ENCODE measurements around the gene PCDH7.

PCDH7 gene, protein sequence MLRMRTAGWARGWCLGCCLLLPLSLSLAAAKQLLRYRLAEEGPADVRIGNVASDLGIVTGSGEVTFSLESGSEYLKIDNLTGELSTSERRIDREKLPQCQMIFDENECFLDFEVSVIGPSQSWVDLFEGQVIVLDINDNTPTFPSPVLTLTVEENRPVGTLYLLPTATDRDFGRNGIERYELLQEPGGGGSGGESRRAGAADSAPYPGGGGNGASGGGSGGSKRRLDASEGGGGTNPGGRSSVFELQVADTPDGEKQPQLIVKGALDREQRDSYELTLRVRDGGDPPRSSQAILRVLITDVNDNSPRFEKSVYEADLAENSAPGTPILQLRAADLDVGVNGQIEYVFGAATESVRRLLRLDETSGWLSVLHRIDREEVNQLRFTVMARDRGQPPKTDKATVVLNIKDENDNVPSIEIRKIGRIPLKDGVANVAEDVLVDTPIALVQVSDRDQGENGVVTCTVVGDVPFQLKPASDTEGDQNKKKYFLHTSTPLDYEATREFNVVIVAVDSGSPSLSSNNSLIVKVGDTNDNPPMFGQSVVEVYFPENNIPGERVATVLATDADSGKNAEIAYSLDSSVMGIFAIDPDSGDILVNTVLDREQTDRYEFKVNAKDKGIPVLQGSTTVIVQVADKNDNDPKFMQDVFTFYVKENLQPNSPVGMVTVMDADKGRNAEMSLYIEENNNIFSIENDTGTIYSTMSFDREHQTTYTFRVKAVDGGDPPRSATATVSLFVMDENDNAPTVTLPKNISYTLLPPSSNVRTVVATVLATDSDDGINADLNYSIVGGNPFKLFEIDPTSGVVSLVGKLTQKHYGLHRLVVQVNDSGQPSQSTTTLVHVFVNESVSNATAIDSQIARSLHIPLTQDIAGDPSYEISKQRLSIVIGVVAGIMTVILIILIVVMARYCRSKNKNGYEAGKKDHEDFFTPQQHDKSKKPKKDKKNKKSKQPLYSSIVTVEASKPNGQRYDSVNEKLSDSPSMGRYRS (N-terminal part only)

DNA sequence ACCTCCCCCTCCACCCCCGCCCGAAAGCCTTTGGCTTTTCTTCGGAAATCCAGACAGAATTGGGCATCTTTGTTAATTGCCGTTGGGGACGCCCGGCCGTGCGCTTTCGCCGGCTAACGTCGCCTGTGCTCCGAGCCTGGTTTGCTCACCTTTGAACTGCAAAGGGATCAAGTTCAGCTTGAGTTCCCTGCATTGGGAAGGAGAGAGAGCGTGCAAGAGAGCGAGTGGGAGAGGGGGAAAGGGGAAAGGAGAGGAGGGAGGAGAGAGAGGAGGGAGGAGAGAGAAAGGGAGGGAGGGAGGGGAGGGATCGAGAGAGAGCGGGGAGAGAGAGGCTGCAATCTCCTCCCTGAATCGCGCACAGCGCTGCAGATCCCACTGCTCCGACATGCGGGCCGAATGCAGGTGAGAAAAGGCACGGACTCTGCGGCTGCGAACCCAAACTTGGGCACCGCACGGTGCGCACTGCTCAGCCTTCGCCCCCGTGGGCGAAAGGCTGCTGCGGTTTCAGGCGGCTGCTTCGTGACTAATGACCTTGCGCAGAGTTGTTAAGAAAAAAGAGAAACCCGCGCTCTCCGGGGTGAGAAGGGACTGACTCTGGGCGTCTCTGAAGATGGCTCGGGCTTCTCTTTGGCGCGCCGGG, at the start of gene PCDH7:
Gene PCDH7, plus strand, starts transcription at position 349 of the 640 bp plus-strand sequence. CDS start 1,054 bp downstream, outside the sequence.
- H3K4me3 ChIP-seq (ENCODE audit: low read depth, low read length): peak within 1 kb of the TSS; percentile 72

DNA sequence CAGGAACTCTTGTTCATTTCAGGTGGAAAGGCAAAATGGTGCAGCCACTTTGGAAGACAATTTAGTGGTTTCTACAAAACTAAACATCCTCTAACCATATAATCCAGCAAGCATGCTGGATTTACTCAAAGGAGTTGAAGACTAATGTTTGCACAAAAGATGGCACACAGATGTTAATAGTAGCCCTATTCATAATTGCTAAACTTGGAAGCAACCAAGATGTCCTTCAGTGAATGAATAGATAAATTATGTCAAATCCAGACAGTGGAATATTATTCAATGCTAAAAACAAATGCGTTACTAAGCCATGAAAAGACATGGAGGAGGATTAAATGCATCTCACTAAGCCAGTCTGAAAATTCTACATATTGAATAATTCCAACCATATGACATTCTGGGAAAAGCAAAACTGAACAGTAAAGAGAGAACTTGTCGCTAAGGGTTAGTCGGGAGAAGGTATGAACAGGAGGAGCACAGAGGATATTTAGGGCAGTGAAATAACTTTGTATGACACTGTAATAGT, 48.2 kb upstream of the PCDH7 start:
- no peak overlapping the region for H3K4me3 ChIP-seq (ENCODE audit: low read depth, low read length)
- no peak for DNase-seq (ENCODE audit: low read depth)

More for the DNA sequence above, at the start of gene PCDH7:
- DNase-seq (ENCODE audit: low read depth): no peak

DNA sequence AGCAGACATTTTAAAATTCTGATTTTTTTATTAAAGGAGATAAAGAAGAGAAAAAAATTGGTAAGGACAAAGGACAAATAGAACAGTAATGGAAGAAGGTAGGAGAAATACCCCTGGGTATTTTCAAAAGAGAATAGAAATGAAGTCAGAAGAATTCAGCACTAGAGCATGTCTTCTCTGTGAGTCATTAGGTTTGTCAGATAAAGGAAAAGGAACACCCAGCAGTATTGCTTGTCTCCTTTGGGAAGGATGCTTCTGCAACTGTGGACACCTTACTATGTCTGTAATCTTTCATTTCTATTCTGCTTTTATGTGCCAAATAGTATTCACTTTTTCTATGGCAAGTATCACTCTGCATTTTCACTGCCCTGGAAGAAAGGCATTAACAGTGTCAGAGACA, 24.0 kb upstream of the PCDH7 start:
- no peak overlapping the region for H3K4me3 ChIP-seq (ENCODE audit: low read depth, low read length)
- DNase-seq (ENCODE audit: low read depth): no peak

DNA sequence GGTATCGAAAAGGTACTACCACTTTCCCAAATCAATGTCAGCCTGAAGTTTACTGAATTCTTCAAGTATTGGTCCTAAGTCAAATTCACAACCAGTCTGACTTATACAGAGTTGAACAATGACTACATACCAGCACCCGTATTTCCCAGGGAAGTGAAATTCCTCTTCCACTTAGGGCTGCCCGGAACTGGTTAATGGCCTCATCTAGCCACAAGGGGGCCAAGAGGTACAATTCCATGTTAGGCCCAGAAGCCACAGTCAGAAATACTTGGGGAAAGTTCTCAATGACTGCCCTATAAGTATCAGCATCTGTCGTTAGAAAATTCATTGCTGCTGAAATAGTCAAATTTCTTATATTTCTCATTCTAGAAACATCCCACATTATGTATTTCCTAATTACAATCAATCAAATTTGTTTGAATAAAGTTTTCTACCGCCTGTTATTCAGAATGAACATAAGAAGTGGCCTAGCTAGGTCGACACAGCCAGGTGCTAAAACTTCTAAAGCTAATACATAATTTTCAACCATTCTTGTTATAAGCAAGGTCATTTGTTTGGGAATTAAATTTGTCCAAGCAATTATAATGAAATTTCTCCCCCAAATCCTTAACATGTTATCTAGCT, 5.6 kb upstream of the PCDH7 start:
- H3K4me3 ChIP-seq (ENCODE audit: low read depth, low read length): no peak overlapping the region
- DNase-seq (ENCODE audit: low read depth): no peak

DNA sequence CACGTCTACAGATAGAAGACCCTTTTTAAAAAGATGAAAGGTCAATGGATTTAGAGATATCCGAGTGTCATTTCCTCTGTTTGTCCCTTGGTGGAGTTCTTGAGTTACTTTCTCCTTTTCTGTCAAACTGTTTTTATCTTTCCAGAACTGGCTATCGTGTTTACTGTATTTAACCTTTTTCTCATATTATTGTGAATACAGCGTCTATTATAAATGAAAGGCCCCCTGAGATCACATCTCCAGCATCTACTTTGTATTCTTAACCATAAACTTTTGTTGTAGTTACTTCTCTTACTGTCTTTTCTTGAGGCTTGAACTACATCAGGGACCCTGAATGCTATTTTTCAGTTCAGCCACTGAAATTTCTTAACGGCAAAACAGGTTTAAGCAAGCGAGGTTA, 4.0 kb upstream of the PCDH7 start:
- H3K4me3 ChIP-seq (ENCODE audit: low read depth, low read length): peak overlapping the region; percentile 72
- no peak for DNase-seq (ENCODE audit: low read depth)

DNA sequence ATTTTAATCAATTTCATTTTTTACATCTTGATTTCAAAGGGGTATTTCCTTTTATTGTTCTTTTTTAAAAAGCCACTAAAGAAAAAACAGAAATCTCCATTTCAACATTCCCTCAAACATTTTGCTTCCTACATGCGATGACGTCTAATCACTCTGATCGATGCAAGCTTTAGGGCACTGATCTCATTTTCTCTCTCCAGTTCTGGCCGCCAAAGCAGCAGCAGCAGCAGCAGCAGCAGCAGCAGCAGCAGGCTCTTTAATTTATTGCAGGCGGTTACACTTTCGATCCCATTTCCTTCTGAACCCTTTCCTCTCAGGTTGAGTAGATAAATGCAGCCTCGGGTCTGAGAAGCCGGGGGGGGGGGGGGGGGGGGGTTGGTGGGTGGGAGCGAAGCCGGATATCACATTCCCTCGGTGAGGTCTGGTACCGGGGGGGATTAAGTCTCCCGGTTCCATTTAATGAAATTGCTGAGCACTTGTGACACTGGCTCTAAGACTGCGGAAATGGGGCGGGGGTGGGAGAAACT, 3.4 kb upstream of the PCDH7 start:
- no peak for DNase-seq (ENCODE audit: low read depth)
- peak overlapping the region; percentile 72 for H3K4me3 ChIP-seq (ENCODE audit: low read depth, low read length)

DNA sequence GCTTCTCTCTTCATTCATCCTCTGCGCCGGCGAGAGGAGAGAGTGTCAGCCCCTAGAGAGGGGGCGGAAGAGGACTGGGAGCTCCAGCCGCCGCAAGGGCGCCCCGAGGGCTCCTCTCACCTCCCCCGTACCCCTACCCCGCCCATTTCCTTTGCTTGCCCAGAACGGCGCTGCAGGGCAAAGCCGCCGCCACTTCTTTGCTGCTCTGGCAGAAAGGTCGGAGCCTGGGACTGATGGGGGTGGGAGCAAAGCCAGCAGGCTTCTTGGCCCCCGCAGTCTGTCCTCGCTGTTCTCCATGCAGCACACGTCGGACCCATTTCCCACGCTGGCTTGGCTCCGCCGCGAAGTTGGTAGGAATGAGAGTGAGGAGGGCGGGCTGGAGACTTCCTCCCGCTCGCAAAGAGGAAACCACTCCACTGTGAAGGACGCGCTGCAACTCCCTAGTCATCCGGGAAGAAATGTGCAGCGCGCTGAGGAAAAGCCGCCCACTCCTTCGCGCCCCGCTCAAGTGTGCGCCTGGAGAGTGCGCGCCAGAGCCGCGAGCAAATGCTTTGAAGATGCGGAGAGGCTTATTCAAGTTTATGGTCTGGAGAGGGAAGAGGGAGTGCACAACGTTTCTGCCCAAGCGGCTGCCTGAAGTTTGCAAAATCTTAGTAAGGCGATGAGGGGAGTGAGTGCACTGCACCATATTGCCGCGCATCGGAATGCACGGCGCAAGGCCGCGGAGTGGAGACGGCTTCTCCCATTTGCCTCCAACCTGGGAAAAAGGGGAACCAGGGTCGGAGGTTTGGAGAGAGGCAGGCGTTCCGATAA, 2.8 kb upstream of the PCDH7 start:
- peak; percentile 56 for DNase-seq (ENCODE audit: low read depth)
- peak overlapping the region; percentile 72 for H3K4me3 ChIP-seq (ENCODE audit: low read depth, low read length)

DNA sequence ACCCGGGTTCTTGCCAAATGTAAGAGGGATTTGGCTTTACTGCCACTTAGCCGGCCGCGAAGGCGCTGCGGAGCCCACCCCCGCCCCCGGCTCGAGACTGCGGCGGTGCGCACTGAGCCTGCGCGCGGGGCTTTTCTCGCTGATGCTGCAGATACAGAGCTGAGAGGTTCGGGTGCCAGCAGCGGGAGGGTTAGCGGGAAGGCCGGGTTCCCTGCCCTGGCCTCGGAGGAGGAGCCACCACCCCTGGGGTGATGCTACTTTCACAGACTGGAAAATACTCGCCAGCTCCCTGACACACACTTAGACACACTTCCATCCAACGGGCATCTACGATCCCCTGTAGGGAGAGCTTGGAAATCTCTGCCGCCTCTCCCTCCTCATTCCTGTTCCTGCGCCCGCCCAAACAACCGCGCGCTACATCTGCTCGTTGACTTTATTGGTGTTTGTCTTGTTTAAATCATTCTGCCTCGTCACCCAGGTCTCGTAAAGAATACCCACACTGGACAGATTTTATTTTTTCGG, 2.1 kb upstream of the PCDH7 start:
- H3K4me3 ChIP-seq (ENCODE audit: low read depth, low read length): peak overlapping the region; percentile 72
- DNase-seq (ENCODE audit: low read depth): no peak

DNA sequence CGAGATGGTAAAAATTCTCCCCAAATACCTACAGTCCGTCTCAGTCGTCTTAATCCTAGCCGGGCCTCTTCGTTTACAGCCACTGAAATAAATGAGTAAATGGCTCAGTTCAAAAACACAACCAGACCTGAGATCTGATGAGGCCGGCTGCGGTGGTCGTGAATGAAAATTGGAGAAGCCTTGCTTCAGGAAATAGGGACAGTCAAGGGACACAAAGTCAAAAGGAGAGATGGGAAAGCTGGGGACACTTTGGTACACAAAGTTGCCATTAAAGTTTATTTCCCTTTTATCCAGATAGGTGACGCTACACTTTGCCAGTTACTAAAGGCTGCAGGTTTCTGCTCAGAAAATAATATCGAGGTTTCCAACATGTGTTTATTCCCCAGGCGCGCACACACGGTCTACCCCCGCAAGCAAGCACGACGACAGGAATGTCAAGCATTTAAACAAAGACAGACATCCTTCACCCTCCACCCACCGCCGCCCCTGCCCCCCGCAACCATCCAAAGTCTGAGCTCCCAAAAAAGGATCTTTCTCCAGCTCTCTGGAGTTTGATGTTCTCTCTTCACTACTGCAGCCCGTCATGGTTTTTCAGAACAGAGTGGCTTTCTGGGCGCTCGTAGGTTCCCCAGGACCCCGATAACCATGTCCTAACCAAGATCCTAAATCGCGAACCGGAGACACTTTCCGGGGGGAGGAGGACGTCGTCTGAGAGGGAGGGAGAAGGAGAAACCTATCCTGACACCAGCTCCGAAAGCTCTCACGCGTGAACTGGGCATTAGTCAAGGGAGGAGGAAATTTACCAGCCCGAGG, 1.3 kb upstream of the PCDH7 start:
- peak overlapping the region; percentile 72 for H3K4me3 ChIP-seq (ENCODE audit: low read depth, low read length)
- no peak for DNase-seq (ENCODE audit: low read depth)

DNA sequence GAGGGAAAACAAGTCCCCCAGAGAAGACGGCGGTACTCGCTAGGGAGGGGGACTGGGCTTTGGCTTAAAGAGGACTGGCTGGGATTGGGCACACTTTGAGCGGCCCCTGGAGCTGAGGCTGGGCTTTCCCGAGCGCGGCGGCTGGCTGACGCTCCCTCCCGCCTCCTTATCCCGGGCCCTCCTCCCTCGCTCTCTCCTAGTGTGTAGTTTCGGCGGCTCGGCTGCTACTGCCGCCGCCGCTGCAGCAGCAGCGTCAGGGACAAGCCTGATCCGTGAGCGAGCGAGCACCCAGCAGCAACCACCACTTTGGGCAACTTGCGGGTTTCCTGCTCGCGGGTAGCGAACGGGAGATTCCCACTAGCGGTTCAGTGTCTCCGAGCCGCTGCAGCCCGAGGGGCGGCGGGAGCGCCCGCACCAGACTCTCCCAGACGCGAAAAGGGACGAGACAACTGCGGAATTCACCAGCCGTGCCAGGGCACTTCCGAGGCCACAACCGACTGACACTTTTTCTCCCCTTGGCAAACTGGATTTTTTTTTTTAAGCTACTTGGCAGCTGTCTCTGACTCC, 632 bp upstream of the PCDH7 start:
- DNase-seq (ENCODE audit: low read depth): no peak
- peak overlapping the region; percentile 72 for H3K4me3 ChIP-seq (ENCODE audit: low read depth, low read length)

DNA sequence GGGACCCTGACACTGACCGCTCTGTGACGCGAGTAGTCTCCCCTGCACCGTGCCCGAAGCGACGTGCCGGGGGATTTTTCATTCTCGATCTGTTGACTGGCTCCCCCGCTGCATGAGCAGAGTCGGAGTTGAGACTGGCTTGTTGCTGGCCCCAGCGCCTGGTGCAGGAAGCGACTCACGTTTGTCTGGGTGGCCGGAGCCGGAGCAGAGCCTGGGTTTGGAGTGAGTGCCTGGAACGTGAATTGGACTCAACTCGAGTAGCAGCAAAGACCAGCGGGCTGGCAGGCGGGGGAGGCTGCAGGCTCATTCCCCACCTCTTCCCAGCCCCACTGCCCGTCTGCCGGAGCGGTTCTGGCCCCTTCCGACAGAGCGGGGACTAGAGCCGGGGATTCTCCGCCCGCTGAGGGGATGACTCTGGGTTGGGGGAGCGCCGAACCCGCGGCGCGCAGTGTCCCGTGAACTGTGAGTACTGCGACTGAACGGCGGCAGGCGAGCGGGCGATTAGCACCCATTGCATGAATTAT, 554 bp downstream of the PCDH7 start:
- H3K4me3 ChIP-seq (ENCODE audit: low read depth, low read length): peak overlapping the region; percentile 72
- no peak for DNase-seq (ENCODE audit: low read depth)

DNA sequence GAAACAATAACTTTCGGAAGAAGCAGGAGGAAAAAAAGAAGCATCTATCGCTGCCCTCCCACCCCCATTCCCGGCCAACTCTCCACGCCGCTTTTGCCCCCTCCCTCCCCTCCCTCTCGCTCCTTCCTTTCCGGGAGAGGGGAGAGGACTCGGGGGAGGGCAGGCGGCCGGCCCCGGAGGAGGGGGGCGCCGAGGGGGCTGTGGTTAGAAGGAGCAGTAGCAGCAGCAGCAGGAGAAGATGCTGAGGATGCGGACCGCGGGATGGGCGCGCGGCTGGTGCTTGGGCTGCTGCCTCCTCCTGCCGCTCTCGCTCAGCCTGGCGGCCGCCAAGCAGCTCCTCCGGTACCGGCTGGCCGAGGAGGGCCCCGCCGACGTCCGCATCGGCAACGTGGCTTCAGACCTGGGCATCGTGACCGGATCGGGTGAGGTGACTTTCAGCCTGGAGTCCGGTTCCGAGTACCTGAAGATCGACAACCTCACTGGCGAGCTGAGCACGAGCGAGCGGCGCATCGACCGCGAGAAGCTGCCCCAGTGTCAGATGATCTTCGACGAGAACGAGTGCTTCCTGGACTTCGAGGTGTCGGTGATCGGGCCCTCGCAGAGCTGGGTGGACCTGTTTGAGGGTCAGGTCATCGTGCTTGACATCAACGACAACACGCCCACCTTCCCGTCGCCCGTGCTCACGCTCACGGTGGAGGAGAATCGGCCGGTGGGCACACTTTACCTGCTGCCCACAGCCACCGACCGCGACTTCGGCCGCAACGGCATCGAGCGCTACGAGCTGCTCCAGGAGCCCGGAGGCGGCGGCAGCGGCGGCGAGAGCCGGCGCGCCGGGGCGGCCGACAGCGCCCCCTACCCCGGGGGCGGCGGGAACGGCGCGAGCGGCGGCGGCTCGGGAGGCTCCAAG, 1.3 kb downstream of the PCDH7 start:
- peak overlapping the region; percentile 72 for H3K4me3 ChIP-seq (ENCODE audit: low read depth, low read length)
- no peak for DNase-seq (ENCODE audit: low read depth)

DNA sequence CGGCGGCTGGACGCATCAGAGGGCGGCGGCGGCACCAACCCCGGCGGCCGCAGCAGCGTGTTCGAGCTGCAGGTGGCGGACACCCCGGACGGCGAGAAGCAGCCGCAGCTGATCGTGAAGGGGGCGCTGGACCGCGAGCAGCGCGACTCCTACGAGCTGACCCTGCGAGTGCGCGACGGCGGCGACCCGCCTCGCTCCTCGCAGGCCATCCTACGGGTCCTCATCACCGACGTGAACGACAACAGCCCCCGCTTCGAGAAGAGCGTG, 1.9 kb downstream of the PCDH7 start:
- DNase-seq (ENCODE audit: low read depth): no peak
- H3K4me3 ChIP-seq (ENCODE audit: low read depth, low read length): peak overlapping the region; percentile 72

DNA sequence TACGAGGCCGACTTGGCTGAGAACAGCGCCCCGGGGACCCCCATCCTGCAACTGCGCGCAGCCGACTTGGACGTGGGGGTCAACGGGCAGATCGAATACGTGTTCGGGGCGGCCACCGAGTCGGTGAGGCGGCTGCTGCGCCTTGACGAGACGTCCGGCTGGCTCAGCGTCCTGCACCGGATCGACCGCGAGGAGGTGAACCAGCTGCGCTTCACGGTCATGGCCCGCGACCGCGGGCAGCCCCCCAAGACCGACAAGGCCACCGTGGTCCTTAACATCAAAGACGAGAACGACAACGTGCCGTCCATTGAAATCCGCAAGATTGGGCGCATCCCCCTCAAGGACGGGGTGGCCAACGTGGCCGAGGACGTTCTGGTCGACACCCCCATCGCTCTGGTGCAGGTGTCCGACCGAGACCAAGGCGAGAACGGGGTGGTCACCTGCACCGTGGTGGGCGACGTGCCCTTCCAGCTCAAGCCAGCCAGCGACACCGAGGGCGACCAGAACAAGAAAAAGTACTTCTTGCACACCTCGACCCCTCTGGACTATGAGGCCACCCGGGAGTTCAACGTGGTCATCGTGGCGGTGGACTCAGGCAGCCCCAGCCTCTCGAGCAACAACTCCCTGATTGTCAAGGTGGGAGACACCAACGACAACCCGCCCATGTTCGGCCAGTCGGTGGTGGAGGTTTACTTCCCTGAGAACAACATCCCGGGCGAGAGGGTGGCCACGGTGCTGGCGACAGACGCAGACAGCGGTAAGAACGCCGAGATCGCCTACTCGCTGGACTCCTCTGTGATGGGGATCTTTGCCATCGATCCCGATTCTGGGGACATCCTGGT, 2.4 kb downstream of the PCDH7 start:
- no peak for DNase-seq (ENCODE audit: low read depth)
- peak overlapping the region; percentile 72 for H3K4me3 ChIP-seq (ENCODE audit: low read depth, low read length)
